ENCODE results near the gene TXNDC5.

GRCh38 chr6:7901056-7901455 lies 9.5 kb downstream of the TXNDC5 start:
- TF ChIP-seq POLR2A (IDR thresholded peaks at IDR 0.05; ENCODE audit: low read length) (no peak), REST (IDR thresholded peaks at IDR 0.05) (no peak), CTCF (IDR thresholded peaks at IDR 0.05) (no peak), MAZ (IDR thresholded peaks at IDR 0.05; ENCODE audit: borderline replicate concordance, low read depth, low read length) (no peak), ZFP36 (IDR thresholded peaks at IDR 0.05; ENCODE audit: borderline replicate concordance, partially characterized antibody) (no peak), SREBF2 (IDR thresholded peaks at IDR 0.05) (no peak), ZC3H11A (IDR thresholded peaks at IDR 0.05) (no peak), HOXB5 (CRISPR knock-in tag; IDR thresholded peaks at IDR 0.05) (no peak), ESRRA (IDR thresholded peaks at IDR 0.05; ENCODE audit: borderline replicate concordance, low read length) (no peak), POLR2AphosphoS2 (conservative IDR thresholded peaks at IDR 0.05; ENCODE audit: low read length) (no peak), TFCP2L1 (CRISPR knock-in tag; IDR thresholded peaks at IDR 0.05) (no peak), USF2 (IDR thresholded peaks at IDR 0.05) (no peak)

All from A549 (cell line).